Right hindlimb (tissue), 1 donor: ENCODE data around the gene ISL2.

Source experiments
- DNase-seq: peaks from one replicate; pipeline ENCODE4 v3.0.0-alpha.2; 2018

ISL2 gene

DNA sequence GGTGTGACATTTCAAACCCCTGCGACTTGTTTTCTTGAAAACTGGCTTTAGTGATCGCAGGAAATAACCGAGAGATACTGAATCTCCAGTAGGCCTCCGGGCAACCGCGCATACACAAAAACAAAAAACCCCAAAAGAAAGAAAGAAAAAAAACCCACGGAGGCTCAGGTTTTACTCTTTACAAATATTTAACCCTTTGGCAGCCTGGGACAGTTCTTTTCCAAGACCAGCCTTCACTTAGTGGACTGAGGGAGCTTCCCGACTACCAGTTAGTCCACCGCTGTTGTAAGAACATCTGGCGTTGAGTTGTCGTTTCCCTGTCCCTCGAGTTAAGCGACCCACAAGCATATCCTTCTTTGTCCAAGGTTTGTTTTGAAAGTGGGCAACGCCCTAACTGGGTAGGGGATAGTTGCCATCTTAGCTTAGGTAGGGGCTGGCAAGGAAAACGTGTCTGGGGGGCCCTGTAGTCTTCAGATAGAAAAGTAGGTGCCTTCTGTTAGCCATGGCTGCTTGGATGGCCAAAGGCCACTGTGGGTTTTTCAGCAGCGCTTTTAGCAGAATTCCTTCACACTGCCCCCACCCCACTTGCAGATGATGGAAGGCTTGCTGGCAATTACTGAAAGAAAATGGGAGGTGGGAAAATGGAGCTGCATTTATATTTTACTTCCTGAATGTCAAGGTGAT is 6.9 kb downstream of the ISL2 start:
- no peak for DNase-seq

DNA sequence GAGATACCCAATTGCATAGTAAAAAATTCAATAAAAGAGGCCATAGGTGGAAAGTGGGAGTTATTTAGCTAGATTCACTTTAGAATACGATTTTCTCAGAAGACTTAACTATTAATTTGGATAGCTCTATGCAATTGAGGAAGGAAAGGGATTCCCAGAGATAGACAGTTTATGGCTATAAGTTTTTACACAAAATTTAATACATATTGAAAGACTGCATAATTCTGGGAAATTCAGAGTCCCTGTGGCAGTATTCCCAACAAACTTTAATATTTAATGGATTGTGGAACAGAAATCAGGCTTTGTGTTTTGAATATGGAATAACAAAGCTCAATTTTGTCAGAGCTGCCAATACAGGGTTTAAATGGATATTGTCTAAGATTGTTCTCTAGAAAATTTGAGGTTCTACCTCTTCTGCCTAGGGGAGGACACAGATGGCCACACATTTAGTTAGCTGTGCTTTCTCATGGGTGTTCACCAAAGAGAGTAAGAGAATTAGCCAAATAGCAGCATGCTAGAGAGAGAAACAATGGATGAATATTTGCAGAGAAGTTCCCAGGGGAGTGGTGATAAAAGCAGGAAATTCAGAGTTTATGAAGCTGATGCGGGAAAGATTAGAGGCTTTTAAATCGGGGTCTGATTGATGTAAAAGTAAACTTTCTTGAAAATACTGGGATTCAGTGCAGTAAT is 8.5 kb downstream of the ISL2 start:
- no peak for DNase-seq

DNA sequence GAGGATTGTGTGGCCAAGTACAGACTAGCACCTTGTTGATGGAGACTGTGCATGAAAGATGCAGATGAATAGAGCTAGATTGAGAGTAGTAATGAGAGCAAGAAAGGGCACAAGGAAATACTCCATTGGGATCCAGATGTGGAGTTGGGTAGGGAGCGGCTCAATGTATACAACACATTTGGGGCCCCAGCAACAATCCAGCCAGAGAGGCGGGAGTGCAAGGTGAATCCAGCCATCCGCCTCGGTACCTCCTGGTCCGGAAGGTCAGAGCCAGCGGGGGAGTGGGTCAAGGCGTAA is 9.0 kb downstream of the ISL2 start:
- no peak for DNase-seq

DNA sequence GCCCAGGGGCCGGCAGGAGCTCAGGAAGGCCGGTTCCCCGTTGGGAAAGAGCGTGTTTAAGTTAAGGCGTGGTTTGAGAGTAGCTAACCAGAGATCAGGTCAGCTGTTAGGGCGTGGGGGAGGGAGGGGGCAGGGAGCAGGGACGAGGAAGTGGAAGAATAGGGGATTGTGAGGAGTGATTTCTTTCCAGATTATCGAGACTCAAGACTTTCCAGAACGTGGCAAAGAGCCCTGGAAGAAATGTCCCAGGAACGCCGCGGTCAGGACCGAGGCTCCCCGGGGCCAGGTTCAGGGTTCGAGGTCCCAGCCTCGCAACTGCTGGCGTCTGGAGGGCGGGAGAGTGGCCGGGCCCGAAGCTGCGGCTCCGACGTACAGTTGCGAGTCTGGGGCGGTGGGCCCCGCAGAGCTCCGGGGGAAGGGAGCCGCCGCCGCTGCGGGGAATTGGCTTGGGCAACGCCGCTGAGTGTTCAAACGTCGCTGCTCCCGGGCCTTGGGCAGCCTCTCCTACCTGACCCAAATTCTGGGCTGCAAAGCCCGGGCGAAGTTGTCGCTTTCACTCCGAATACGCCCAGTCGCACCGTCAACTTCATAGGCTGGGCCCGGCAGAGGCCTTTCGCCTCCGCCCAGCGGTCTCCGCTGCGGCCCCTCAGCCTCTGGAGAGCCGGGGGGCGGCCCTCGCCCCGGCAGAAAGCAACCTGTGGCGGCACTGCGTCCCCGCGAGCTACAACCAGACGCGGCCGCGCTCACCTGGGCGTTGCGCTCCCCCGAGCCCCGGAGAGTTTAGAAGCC is 9.5 kb downstream of the ISL2 start:
- DNase-seq: peak; percentile 34

DNA sequence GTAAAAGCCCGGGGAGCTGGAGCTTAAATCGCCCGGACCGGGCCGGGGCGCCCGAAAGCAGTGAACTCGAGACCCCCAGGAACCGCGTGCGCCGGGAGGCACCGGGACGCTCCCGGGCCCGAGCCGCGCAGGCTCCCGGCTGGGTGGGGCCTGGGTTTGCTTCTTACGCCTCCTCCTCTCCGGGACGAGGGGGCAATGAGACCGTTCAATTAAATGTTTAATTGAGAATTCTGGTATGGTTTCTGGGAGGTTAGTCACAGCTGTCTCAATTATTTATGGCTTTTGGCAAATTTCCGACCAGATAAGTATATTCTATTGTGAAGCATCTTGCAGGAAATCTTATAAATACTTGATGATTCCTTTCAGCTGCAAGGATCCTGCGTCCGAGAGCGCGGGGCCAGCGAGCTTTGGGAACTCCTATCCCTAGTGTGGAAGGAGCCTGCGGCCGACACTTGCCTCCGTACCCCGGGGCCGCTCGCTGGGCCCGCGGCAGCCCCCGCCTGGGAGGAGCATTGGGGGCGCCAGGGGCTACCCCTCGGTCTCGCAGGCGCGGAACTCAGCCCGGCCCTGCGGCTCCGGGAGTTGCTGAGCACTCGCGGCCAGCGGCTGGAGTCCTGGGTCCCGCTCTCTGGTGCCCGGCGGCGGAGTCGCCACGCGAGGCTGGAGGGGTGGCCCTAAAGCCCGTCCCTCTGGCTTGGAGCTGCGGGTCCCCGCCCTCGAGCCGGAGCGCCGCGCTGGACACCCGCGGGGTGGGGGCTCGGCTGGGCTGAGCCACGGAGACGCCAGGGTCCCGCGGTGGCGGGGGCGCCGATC is 10.3 kb downstream of the ISL2 start:
- DNase-seq: peak; percentile 28

DNA sequence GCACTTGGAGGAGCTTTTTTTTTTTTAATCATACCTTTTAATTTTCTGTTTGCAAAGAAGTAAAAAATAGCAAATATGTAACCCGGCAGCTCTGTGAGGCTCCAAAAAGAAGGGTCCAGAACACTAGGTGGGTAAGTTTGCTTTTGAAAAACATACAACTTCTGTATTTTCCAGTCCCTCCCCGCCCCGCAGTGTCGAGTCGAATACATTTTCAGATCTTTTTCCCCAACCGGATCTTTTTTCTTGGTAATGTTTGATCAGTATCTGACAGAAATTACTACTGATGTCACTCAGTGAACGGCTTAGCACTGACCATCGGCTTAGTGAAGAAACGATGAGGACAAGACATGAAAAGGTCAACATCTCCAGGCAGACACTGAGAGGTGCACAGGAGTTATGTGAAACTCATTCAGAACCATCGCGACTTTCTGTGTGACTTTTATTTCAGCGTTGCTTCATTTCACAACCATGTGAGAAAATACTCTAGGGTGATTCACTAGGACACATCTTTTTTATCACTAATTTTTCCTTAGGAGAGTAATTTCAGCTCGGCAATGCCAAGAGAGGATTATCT is 11.0 kb downstream of the ISL2 start:
- DNase-seq: no peak

DNA sequence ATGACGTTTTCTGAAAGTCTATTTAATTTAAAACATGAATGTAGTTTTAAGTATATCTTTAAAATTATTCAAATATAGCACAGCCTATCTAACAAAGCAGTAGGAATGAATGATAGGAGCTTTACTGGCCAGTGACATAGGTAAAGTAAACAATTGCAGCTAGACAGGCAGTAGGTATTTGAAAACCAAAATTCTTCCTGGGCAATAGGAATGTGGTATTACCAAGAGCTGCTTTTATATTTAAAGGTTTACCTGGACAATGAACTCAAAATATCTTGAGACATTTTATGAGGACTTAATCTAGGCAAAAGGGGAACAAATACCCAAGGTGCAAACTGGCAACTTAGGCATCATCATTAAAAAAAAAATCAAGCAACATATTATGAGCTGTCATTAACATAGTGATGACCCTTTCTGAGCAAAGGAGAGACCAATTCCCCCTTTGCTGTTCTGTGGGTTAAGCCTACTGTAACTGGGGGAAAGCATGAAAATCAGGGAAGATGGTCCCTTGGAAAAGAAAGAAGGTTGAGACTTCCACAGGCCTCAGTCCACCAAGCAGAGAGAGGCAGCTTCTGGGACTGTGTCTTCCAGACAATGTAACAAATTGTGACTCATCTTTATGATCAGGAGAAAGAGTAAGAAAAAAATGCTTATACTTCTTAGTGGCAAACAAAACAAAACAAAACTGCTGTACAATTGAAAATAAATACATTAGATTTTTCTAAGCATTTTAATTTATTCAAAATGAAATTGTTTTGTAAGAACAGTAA is 12.9 kb downstream of the ISL2 start:
- DNase-seq: no peak

DNA sequence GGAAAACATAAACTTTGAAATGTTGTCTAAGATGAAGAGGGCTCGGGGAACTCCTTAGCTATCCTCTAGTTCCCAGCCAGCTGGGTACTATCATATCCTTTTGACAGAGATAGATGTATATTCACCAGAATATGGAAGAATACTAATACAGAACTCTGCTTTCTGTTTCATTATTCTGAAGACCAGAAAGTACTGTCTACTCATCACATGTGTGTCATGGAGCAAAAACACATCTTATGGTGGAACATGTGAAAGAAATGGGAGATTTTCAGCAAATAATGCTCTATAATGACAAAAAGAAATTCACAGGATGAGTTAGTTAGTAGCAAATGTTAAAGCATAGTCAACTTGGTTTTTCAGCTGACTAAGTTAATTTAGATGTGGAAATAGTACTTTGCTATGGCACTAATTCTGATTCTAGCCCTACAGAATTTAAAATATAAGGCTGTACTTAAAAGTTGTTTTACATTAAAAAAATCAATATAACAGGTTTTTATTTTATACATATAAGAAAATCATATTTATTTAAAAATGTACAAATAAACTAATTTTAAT is 16.5 kb downstream of the ISL2 start:
- DNase-seq: no peak

DNA sequence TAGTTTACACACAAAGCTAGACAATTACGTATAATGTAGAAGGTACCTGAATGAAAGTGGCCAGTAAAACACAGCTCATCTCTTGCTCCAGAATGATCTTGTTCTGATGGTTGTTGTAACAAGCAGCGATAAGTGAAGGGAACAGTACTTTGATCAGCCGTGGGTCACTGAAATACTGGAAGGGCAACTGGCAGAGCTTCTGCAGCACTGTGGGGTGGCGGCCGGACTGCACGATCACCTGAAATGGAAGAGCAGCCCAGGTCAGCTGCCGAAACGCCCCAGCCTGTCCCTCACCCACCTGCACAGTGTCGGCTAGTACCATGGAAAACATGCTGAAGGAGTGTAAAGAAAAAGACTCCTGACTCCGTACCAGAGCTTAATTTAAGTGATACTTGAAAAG is 17.3 kb downstream of the ISL2 start:
- no peak for DNase-seq

DNA sequence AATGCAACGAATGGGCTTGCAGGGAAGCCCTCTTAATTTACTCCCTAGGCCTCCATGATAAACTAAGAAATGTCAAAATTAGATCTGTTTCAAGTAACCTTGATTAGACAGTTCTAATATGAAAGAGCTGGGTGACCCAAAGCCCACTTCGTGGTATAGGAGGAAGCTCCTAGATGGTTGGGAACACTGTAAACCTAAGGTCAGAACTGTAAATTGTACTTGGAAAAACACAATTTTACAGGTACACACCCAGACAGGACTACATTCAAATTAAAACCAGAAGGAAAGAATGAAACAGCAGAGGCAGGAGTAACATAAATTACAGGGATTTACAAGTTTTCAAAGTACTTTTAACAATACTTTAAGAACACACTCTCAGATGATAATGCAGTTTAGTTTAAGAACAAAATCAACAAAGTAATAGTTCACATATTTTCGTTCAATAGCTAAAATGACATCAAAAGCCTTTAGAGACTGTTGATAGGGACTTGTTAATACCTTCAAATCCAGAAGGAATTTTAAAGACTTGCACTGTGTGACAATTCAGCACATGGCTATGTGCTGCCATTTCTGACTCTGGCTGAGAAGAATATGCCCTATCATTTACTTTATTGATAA is 18.4 kb downstream of the ISL2 start:
- DNase-seq: no peak

DNA sequence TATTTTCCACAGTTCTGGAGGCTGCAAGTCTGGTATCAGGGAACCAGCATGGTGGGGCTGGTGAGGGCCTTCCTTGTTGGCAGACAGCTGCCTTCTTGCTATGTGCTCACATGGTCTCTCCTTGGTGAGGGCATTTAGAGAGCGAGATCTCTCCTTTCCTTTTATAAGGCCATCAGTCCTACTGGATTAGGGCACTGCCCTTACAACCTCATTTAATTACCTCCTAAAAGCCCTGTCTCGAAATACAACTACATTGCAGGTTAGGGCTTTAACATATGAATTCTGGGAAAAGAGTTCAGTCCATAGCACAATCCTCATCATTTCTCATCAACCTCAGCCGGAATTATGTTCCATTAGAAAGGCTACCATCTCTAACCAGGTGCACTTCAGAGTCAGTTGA is 21.9 kb downstream of the ISL2 start:
- DNase-seq: no peak

DNA sequence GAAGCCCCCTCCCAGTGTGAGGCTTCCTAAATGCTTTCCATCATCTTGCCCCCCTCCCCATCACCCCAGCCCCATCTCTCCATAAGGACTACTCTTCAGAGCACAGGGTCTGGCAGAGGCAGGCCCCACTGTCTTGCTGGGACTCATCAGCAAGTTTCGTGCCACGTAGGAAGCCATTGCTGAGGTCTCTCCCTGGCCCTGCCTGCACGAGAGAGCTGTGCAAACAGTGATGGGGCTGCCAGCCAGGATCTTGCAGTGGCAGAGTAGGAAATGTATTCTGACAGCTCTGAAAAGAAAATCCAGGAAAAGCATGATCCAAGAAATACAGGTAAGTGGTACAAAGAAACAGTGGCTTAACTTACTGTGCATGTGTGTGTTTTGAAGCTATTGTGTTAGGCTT is 22.6 kb downstream of the ISL2 start:
- no peak for DNase-seq

DNA sequence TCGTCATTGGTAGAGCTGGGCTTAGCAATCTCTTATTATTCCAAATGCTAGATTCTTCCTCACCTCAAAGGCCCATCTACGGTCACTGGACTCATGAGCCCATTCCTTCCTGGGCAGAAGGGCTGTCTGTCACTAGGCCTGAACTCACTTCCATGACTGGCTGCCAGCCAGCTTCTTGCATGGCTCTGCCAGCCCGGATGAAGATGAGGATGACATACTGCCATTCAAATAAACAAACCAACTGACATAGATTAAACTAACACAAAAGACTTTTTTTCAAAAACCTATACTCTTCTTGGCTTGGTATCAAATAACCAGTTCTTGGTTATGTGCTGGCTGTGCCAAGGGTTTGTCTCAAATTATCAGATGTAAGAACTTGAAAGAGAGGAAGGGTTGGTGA is 23.8 kb downstream of the ISL2 start:
- DNase-seq: no peak

DNA sequence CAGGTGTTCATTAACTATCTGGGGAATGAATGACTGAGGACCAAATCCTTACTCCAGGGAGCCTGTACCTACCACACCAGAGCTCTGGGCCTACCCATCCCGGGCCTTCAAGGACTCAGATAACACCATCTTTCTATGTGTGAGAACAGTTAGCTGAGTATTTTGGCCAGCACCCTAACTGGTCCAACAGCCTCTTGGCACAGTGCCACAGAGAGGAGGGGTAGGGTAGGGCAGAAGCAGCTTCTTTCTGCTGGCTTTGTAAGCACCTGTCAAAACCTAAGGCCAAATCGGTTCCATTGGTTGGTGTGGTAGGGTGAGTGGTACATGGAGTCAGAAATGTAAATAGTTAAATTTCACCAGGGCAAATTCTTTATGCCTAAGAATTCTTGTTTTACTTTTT is 26.7 kb downstream of the ISL2 start:
- no peak for DNase-seq

DNA sequence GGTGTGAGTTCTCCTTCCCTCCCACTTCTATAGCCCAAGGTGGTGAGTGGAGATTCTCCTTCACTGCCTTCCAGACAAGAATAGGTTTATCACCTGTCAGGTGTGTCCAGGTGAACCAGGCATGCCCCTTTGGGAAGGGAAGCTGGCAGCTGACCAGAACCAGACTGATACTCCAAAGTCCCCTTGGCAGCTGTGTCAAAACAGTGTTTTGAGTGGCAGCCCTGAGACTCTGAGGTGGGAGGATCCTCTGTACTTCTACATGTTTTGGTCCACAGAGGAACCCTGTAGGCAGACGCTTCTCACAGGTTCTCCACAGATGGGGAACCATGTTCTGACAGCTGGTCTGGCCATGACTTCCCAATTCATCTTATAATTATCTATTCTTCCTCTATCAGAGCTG is 30.1 kb downstream of the ISL2 start:
- no peak for DNase-seq

DNA sequence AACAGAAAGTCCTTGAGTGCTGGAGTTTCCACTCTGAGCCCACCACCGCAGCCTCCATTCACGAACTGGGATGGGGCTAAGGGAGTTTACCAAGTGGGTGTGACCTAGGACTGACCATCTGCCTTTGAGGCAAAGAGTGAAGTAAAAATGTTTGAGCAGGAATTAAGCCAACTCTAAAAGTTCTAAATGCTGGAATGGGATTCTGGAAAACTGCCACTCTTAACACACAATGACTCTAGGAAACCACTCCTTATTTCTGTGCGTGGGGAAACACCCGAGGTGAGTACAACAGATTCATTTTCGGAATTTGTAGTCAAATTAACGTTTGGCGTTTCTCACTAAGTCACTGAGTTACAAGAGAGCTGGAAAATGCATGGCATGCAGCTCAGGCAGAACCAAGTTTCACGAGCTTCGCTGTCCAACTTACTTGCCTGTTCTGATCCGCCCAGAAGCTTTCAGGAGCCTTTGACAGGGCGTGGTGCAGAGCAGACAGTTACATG is 31.6 kb downstream of the ISL2 start:
- peak; percentile 32 for DNase-seq

DNA sequence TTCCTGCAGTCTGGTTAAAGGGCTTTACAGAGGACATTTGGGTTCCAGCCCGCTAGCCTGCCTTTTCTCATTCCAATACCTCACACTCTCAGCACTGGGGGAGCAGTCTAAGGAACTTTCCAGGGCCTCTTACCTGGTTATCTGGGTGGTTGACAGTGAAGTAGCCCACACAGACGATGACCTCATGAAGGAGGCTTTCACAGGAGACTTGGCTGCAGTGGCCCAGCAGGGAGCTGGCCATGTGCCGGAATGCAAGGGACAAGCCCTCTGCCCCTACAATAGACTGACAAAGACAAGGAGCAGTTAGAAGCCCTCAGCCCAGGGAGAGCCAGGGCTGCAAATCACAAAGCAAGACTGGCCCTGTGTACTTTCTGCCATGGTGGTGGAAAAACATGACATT is 39.5 kb downstream of the ISL2 start:
- no peak for DNase-seq

DNA sequence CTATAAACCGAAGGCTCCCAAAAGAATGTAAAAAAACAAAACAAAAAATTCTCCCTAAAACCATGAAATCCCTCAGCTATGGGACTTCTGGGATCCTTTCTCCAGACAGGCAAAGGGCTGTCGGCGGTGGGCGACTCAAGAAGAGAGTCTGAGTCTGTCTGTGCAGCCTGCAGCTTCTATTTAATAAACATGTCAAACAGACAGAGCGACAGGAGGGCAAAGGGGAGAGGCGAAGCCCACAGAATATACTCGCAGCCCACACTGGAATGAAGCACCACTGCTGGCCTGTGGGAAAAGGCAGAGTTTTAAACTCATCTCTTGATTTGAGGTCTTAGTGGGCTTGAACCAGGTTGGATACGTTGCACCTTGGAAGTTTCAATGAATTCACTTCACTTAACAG is 40.2 kb downstream of the ISL2 start:
- DNase-seq: no peak

DNA sequence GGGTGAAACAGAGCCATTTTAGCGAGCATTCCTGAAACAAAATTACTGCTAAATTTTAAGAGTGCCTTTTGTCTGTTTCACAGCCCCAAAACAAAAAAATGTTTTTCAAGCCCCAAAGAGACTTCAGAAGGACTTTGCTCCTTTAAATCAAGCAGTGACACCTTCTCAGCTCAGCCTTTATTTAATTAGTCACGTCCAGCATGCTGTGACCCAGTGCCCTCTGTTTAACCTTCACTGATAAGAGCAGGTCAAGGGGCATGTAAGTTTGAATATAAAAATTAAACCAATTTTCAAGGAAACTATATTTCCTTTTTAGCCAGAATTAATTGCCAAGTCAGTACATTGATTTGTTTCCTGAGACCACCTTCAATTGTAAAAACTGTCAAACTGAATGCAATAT is 40.6 kb downstream of the ISL2 start:
- no peak for DNase-seq

DNA sequence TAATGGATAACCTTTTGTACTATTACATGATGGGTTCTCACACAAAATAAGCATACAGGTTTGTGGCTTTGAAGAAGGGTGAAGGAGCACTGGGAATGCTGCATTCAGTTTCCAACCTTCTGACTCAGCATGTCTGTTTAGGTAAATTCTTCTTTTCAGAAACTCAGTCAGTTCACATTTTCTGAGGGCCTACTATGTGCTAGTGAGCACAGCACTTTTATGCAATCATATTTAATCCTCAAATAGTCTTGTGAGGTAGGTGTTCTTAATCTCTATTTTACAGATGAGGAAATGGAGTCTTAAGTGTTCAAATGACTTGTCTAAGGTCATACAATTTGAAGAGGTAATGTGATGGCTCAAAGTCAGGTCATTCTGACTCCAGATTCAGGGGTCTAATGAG is 41.2 kb downstream of the ISL2 start:
- no peak for DNase-seq

DNA sequence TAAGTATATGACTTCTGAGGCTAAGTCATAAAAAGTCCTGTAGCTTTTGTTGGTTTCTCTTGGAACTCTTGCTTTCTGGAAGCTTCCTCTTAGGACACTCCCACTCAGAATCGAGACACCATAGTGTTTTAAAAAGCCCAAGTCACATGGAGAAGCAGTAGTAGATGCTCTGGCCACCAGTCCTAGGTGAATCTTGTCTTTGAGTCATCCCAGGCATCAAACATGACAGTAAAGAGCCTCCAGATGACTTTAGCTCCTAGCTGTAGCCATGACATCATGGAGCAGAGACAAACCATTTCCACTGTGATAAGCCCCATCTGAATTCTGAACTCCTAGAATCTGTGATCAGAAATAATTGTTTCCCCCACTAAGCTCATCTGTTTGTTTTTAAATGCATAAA is 42.1 kb downstream of the ISL2 start:
- no peak for DNase-seq
